OCI-LY3 (cell line): Measurements from ENCODE around the gene HSD17B12.

Experiments used
- EZH2phosphoT487 ChIP-seq: fragments of 200-600 bp; shearing (Covaris generic); IDR thresholded peaks from 2 replicates; pipeline ENCODE4 v1.6.1; 2018; ENCODE audit warnings: antibody characterized with exemption, mixed run types, low read depth
- TF ChIP-seq, protein P1 (sequence below): fragments of 200-600, 300-600 bp; sonication (generic); IDR thresholded peaks from 2 replicates; pipeline ENCODE4 v1.5.1; 2014; ENCODE audit warnings: antibody characterized with exemption, low read length, low read depth

DNA sequence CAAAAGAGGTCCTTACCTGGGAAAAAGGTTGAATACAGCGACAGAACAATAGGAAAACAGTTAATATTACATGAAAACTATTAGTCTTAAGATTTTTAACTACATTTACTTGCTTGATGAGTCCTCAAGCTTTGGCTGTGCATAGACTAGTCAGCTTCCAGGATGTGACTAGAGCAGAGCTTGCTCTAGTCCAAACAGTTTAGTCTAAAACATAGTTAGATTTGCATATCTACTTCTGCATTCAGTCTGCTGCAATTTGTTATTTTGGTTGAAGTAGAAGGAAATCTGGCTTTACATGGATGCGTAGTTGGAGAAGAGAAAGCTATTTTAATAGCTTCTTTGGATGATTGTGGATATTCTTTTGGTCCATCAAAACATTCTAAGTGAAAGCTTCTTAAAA, 104.8 kb downstream of the HSD17B12 start:
- TF ChIP-seq, protein P1, sequence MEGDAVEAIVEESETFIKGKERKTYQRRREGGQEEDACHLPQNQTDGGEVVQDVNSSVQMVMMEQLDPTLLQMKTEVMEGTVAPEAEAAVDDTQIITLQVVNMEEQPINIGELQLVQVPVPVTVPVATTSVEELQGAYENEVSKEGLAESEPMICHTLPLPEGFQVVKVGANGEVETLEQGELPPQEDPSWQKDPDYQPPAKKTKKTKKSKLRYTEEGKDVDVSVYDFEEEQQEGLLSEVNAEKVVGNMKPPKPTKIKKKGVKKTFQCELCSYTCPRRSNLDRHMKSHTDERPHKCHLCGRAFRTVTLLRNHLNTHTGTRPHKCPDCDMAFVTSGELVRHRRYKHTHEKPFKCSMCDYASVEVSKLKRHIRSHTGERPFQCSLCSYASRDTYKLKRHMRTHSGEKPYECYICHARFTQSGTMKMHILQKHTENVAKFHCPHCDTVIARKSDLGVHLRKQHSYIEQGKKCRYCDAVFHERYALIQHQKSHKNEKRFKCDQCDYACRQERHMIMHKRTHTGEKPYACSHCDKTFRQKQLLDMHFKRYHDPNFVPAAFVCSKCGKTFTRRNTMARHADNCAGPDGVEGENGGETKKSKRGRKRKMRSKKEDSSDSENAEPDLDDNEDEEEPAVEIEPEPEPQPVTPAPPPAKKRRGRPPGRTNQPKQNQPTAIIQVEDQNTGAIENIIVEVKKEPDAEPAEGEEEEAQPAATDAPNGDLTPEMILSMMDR, result no peak
- no peak for TF ChIP-seq EZH2phosphoT487
